ENCODE results near the gene IRAK2. TPM values are rescaled to one million over a fixed set of nuclear protein-coding genes. Genes with fewer than 3 reads are reported as not detected.

Gene IRAK2
- polyA plus RNA-seq, 2 of the 4 experiments (the other 2 are of a cell fraction) = 7.9 to 12.5 TPM

GRCh38 chr3:10273702-10274305, 109.1 kb downstream of the IRAK2 start:
- Histone ChIP-seq H3K27ac (no peak overlapping the region), H3K4me3 (no peak overlapping the region), H3K4me2 (no peak overlapping the region), H3K9me3 (no peaks in the 10 kb centered on the region), H3K4me1 (no peaks in the 10 kb centered on the region; the same call in 2 of the 3 replicates)
- no peak for TF ChIP-seq KDM1A (IDR thresholded peaks at IDR 0.05; ENCODE audit: low read depth)
- TF ChIP-seq CBX8 (IDR thresholded peaks at IDR 0.05) = no peak
- TF ChIP-seq EP300 (IDR thresholded peaks at IDR 0.05) = no peak
- no peak for TF ChIP-seq JUNB (IDR thresholded peaks at IDR 0.05)
- TF ChIP-seq NFE2L2 (conservative IDR thresholded peaks at IDR 0.05; ENCODE audit: low read length) = no peak
- TF ChIP-seq BHLHE40 (IDR thresholded peaks at IDR 0.05; ENCODE audit: low read depth, low read length) = no peak
- TF ChIP-seq TP53 (CRISPR knock-in tag; IDR thresholded peaks at IDR 0.05) = no peak
- no peak for TF ChIP-seq PHF8 (IDR thresholded peaks at IDR 0.05; ENCODE audit: borderline replicate concordance, low read depth)
- no peak for TF ChIP-seq FOSL2 (IDR thresholded peaks at IDR 0.05)
- TF ChIP-seq FOSL2 (CRISPR knock-in tag; IDR thresholded peaks at IDR 0.05) = no peak
- TF ChIP-seq SMC3 (IDR thresholded peaks at IDR 0.05) = no peak
- no peak for TF ChIP-seq MAX (IDR thresholded peaks at IDR 0.05)
- TF ChIP-seq PBX3 (IDR thresholded peaks at IDR 0.05) = no peak
- no peak for TF ChIP-seq SREBF2 (IDR thresholded peaks at IDR 0.05)
- TF ChIP-seq ZNF302 (CRISPR knock-in tag; IDR thresholded peaks at IDR 0.05) = no peak
- TF ChIP-seq POLR2A (IDR thresholded peaks at IDR 0.05; ENCODE audit: low read length) = no peak
- TF ChIP-seq HOXA7 (CRISPR knock-in tag; IDR thresholded peaks at IDR 0.05) = no peak
- TF ChIP-seq HEYL (CRISPR knock-in tag; IDR thresholded peaks at IDR 0.05) = no peak
- TF ChIP-seq ATOH8 (CRISPR knock-in tag; IDR thresholded peaks at IDR 0.05; ENCODE audit: low read depth) = no peak
- TF ChIP-seq BCL3 (IDR thresholded peaks at IDR 0.05) = no peak
- DNase-seq (ENCODE audit: low read depth in 1 of 2, low spot score in 1 of 2) (no peak), FAIRE-seq (no peak), ATAC-seq (no peak)
- CTCF ChIA-PET = interaction anchor here (0.7 to 1.4 kb wide), 4 partner anchors 10 to 328 kb away, joined by 4 to 7 read pairs (median 4); no protein-coding TSS in a partner anchor
- WGBS (ENCODE audit: missing lambda C conversion rate) = 39% methylated on average over 1 of the region's 1 CpG
- POLR2A ChIA-PET = no interaction called here

- POLR2A ChIA-PET = interaction anchor here (0.7 kb wide), 1 partner anchor 9 kb away, joined by 6 read pairs; no protein-coding TSS in a partner anchor
- no peaks in the 10 kb centered on the region for H3K9me3 ChIP-seq
- H3K4me1 ChIP-seq = no peaks in the 10 kb centered on the region; the same call in 2 of the 3 replicates
- no peak overlapping the region for H3K4me2 ChIP-seq
- 95% methylated on average over 1 of the region's 1 CpG for WGBS (ENCODE audit: missing lambda C conversion rate)
- ATAC-seq = no peak
- FAIRE-seq = no peak
- no peak overlapping the region for H3K4me3 ChIP-seq
- no peak overlapping the region for H3K27ac ChIP-seq
- no peak for DNase-seq (ENCODE audit: low read depth in 1 of 2, low spot score in 1 of 2)
- CTCF ChIA-PET = interaction anchor here (1.2 to 1.4 kb wide), 3 partner anchors 9 to 329 kb away, joined by 4 to 7 read pairs (median 4); no protein-coding TSS in a partner anchor
- TF ChIP-seq USF2 (IDR thresholded peaks at IDR 0.05) (no peak), HOXB5 (CRISPR knock-in tag; IDR thresholded peaks at IDR 0.05) (no peak), CTCF (IDR thresholded peaks at IDR 0.05) (no peak), REST (IDR thresholded peaks at IDR 0.05) (no peak), NR3C1 (IDR thresholded peaks at IDR 0.05) (no peak), HEYL (CRISPR knock-in tag; IDR thresholded peaks at IDR 0.05) (no peak), E2F6 (IDR thresholded peaks at IDR 0.05; ENCODE audit: borderline replicate concordance, low read depth) (no peak), TP53 (CRISPR knock-in tag; IDR thresholded peaks at IDR 0.05) (no peak), BHLHE40 (IDR thresholded peaks at IDR 0.05; ENCODE audit: low read depth, low read length) (no peak), CEBPB (IDR thresholded peaks at IDR 0.05) (no peak), MYC (IDR thresholded peaks at IDR 0.05; ENCODE audit: borderline replicate concordance, low read length) (no peak)
Observed at GRCh38 chr3:10274601-10275000, 109.9 kb downstream of the IRAK2 start.

Data from A549 (cell line).